GM18502 (cell line): Measurements from ENCODE around the gene CD5L.

Experiments used
- ATAC-seq: cut with Tn5 transposase; IDR thresholded peaks from one replicate; pipeline ENCODE4 v1.9.1; 2021; ENCODE audit warnings: mild to moderate bottlenecking; ENCODE audit not compliant: unreplicated experiment, poor library complexity

Gene CD5L

DNA sequence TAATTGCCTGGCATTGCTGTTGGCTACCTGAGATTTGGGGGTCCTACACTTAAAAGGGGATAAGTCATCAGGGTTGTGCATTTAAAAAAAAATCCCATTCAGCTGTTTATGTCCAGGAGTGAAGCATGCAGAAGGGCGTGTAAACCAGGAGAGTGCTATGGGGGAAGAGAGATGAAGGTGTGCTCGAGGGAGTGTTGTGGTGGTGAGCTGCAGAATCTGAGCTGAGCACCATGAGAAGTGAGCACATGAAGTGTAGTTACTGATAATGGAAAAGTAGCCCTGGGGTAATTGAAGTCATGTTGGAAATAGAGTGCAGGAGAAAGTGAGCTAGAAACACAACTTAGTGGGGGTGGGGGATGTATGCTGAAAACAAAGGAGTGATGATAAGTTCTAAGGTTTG is 22.4 kb downstream of the CD5L start:
- no peak for ATAC-seq

DNA sequence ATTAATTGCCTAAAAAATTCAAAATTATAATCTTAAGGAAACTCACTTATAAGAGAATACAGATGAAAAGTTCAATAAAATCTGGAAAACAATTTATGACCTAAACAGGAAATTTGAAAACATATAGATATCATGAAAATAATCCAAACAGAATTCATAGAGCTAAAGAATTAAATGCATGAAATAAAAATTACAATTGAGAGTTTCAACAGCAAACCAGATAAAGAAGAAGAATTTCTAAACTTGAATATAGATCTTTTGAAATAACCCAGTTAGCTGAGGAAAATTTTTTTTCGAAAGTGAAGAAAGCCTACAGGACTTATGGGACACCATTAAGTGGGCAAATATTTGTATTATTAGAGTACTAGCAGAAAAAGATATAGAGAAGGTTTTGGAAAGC is 28.3 kb downstream of the CD5L start:
- ATAC-seq, result no peak

DNA sequence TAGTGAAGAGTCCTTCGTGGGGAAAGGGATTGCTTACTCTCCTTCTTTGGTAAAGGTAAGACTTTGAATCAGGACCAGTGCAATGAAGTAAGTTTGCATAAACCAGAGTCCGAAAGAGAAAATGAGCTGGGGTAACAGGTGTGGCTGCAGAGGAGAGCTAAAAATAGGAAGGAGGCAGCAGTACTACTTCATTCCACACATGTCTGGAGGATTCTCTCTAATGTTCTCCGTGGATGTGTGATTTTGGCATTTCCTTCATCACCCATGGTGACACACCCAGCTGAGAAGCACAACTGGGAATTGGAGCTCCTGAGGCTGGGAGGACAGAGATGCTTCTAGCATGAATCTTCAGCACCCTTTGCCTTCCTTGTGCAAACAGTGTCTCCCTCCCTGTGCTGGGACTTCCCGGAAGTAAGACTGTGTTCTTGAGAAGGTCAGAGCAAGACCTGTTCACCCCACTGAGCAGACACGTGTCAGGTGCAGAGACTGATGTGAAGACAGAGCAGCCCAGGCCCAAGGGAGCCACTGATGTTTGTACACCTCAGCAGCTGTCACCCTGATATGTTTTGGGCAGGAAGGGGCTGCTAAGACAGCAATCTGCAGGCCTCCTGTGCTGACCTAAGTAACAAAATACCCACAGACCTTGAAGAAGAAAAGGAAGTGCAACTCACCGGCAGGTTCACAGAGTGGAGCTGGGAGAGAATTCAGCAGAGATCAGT is 35.0 kb downstream of the CD5L start:
- ATAC-seq, result peak; percentile 89

DNA sequence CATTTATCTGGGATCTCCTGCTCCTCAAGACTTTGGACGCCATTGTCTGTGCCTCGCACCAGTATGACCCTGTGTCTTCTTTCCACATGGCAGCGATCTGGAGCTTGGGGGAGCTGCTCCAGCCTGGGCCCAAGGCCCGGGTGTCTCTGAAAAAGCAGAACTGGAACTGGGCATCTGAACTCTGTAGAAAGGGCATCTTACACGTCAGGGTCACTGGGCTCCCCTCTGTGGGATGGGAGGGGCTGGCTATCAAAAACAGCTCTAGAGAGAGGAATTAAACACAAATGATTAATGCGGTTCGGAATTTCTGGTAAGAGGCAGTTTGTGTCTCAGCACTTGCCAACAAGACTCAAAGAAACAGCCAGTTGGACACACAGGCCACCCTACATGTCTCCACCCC is 37.8 kb downstream of the CD5L start:
- no peak for ATAC-seq

DNA sequence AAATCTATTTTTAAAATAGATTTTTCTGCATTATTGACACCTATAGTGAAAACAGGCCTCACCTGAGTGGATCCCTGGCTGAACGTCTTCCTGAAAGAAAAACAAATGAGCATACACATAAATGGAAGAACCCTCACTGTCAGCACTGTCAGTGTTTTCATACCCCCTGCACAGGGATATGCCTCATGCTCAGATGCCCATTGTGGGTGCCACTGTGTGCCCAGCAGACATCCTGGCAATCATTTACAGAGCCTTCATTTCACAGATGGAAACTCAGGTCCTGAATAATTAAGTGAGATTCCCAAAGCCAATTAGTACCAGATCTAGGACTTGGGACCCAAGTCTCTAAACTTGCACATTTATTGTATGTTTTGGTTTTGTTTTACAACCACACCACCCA is 41.6 kb downstream of the CD5L start:
- no peak for ATAC-seq

DNA sequence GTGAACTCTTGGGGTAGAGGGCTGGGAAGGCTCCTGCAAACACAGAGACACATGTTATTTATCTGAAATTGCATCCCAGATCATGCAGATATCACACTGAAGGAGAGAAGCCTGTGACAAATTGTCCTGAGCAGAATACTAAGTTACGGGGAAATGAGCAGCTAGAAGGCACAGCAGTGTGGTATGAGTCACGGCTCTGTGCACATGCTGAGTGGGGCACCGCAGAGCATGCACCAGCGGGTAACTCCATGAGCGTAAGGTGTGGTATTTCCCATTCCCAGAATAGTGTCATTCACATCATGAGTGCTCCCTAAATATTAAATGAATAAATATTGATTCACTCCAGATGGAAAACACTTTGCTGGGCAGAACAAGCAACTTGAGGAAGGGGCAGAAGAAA is 43.4 kb downstream of the CD5L start:
- no peak for ATAC-seq

DNA sequence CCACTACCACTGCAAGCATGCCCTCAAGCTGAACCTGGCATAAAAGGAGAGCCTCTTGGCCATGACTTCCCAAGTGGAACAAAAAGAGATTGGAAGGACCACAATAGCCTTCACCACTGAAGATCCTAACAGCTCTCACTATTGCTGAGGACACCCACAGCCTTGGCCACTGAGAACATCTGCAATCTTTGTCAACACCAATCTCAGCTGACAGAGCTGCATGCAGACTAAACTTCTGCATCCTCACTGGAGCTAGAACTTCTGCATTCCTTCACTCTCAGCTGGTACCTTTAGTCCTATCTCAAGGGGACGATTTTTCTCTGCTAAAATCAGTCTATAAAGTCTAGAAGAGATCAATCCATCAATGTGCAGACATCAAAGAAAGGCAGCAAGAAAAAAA is 56.4 kb downstream of the CD5L start:
- ATAC-seq, result no peak

DNA sequence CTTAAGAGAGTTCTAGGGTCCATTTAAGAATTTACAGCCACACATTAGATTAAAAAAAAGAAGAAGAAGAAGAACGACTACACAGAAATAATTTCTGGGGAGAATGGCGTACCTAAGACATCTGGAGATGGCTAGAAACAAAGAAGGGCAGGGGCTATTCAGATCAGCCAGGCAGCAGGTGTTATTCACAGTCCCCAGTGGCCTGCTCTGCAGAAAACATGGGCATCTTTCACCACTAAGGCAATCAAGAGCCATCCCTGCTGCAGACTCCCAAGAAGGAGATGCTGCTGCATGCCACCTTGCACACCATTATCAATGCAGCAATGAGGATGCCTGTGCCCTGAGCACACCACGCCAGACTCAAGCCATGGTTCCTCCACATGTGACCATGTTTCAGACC is 56.8 kb downstream of the CD5L start:
- ATAC-seq, result no peak

DNA sequence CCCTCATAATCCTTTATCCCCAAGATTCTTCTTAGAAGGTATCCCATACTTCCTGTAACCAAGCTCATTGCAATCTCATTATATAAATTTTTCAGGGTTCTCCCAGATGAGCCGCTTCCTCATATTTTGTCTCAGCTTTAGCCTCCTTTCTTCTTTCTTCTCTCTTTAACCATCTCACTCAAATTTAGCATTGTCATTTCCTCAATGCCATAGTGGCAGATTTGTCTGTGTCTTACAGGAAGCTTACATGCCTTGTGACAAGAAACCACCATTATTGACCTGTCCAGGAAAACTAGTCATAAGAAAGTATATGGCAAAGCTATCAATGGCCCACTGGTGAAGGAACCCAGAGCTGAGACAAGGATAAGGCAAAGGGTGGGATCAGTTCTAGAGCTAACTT is 58.7 kb downstream of the CD5L start:
- no peak for ATAC-seq

DNA sequence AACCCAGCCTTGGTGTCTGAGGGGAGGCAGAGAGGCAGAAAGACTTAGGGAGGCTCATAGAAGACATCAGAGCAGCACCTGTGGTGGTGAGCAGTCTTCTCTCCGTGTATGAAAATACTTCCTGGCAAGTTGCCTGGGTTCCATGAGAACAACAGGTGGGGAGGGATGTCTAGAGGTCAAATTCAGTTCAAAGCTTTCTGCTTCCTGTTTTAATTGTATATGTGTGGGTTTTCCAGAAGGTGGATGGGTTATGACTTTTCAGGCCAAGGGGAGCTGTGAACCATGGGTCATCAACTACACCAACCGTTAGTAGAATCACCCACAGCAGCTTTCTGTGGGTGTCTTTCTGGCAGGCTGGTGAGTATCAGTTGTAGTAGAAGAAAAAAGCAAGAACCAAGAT is 60.6 kb downstream of the CD5L start:
- ATAC-seq, result peak; percentile 70
